Ovary (tissue), 9 donors: ENCODE results near the gene NPW. TPM values are rescaled to one million over a fixed set of nuclear protein-coding genes. Genes with fewer than 3 reads are reported as not detected.
A peak's percentile ranks its signal among the peaks of the same experiment; 100 is the strongest.

Experiments
- DNase-seq, 5 donors: peaks; one replicate each; pipeline ENCODE4 v3.0.0-alpha.2; 2019 to 2020
- H3K27ac ChIP-seq, 2 donors: fragments of 200-600 bp; one replicate each; pipeline versions ENCODE4 v1.5.1 to v1.8.0; 2019 to 2022
- H3K27me3 ChIP-seq: fragments of 200-600 bp; one replicate; pipeline ENCODE4 v1.8.0; 2022
- H3K36me3 ChIP-seq: fragments of 200-600 bp; sonication (generic); one replicate; pipeline ENCODE4 v1.5.1; 2019
- H3K4me1 ChIP-seq: one replicate; pipeline ENCODE4 v1.8.1; 2013; ENCODE audit warnings: mild to moderate bottlenecking, moderate library complexity; ENCODE audit not compliant: insufficient read depth
- H3K4me3 ChIP-seq: fragments of 200-600 bp; sonication (generic); one replicate; pipeline ENCODE4 v1.5.1; 2017
- H3K9me3 ChIP-seq, 2 donors: fragments of 200-600 bp in 1 of 2; sonication (generic) in 1 of 2; one replicate each; pipeline versions ENCODE4 v1.5.1 to v1.8.1; 2013 to 2019; ENCODE audit warnings: mild to moderate bottlenecking in 1 of 2, moderate library complexity in 1 of 2
- EP300 ChIP-seq: sonication (generic); formaldehyde crosslinking; IDR thresholded peaks from one replicate; pipeline ENCODE4 v1.6.1; 2017; ENCODE audit warnings: antibody characterized with exemption
- POLR2A ChIP-seq: fragments of 450-650 bp; IDR thresholded peaks from one replicate; pipeline ENCODE4 v1.6.1; 2017; ENCODE audit warnings: antibody characterized with exemption, mild to moderate bottlenecking, moderate library complexity
- WGBS, 3 donors: extraction: QIAGEN DNeasy Blood & Tissue Kit in 1 of 3; methylation state at CpG; one replicate each; pipeline versions ENCODE4 v1.1.5 to v1.1.7; 2013 to 2017; 5-methylcytosine and 5-hydroxymethylcytosine counted together
- intact Hi-C, 4 donors: fragments of 100-400 bp; cut with DNase I; formaldehyde crosslinking; loops; one replicate each; pipeline versions ENCODE4 v1.11.0 to v1.15.1; 2022 to 2023
- polyA plus RNA-seq, 2 donors: library from polyadenylated mRNA; stranded (reverse); fragments of 200-250 nt in 1 of 2; fragments of 350-450 nt in 1 of 2; fragmentation: Illumina TruSeq in 1 of 2; extraction: RNeasy Lipid Tissue Mini Kit (QIAGEN cat#74804) in 1 of 2; gene quantifications; one replicate each; pipeline ENCODE4 v1.2.3, GENCODE V29; 2013 to 2014
- total RNA-seq, 7 donors: library from RNA; depleted of rRNA in 2 of 7; stranded (reverse); fragments of >200 nt in 2 of 7; fragmentation: NEBNext Ultra II Directional in 3 of 7; extraction: Animal tissue kit (Norgen Biotek cat#: 25700) in 3 of 7; gene quantifications; one replicate each; pipeline versions ENCODE4 v1.1.0 to v1.2.4, GENCODE V29; 2016 to 2023
- TF ChIP-seq, protein P1 (sequence below), 3 donors: fragments of 450-650 bp in 2 of 3; fragments of 200-600 bp in 1 of 3; IDR thresholded peaks; one replicate each; pipeline versions ENCODE4 v1.5.1 to v1.8.0; 2016 to 2022; ENCODE audit warnings: antibody characterized with exemption in 3 of 3, mild to moderate bottlenecking in 1 of 3
- donor health status: DM: no; HTN: no; CAD: no; lungs with moderate emphysema.
- donor health status: DM: no; HTN: no; CAD: no.
- donor health status: Bipolar disorder and iron deficiency.
- donor health status: DM: yes; HTN: yes; CAD: no.
- donor health status: DM: no; HTN: no; CAD: no.
- donor health status: DM: yes; HTN: yes; CAD: no.

Gene NPW
- total and polyA plus RNA-seq, 9 donors, result 0.17 to 1.1 (median 0.62) TPM; not detected in 5

DNA sequence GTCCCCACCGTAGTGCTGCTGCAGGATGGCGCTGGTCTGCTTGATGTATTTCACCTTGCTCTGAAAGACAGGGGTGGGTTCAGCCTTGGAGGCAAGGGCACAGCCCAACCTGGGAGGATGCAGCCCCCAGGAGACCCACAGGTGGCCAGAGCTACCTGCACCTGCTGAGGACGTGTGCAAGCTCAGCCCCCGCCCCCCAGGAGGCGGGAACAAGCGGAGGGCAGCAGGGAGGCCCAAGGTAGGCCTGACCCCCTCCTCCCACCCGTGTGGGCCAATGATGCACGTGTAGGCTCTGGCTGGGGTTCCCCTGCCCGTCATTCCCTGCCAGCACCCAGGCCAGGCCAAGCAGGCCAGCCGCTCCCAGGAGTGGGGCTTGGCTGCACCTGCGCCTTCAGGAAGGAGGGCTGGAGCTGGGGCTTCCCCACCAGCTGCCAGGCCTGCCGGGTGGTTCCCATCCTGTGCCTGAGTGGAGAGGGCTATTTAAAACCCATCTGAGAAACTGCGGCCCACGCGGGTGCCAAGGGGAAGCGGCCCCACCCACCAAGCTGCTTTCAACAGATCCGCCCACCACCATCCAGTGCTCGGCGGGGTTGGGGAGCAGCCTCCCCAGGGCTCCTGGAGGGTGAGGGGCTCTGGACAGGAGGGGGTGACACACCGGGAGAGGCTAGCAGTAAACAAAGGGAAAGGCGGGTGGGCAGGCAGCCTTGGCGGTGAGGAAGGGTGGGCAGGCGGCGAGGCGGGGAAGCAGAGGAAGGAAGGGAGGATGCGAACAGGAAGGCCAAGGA, 24.3 kb downstream of the NPW start:
- intact Hi-C loops, result no loop called here
- Histone ChIP-seq H3K9me3 (no peaks in the 10 kb centered on the region), H3K27me3 (no peaks in the 10 kb centered on the region), H3K27ac (peak overlapping the region in 1 of 2 donors; percentile 32), H3K4me1 (peaks cover 34% of the 10 kb centered on the region), H3K4me3 (no peak overlapping the region), H3K36me3 (no peaks in the 10 kb centered on the region)
- WGBS, 3 donors, result 73 to 83% (median 75%) methylated on average over 24 to 26 of the region's 26 CpGs
- TF ChIP-seq POLR2A (no peak), EP300 (no peak)
- TF ChIP-seq, protein P1, sequence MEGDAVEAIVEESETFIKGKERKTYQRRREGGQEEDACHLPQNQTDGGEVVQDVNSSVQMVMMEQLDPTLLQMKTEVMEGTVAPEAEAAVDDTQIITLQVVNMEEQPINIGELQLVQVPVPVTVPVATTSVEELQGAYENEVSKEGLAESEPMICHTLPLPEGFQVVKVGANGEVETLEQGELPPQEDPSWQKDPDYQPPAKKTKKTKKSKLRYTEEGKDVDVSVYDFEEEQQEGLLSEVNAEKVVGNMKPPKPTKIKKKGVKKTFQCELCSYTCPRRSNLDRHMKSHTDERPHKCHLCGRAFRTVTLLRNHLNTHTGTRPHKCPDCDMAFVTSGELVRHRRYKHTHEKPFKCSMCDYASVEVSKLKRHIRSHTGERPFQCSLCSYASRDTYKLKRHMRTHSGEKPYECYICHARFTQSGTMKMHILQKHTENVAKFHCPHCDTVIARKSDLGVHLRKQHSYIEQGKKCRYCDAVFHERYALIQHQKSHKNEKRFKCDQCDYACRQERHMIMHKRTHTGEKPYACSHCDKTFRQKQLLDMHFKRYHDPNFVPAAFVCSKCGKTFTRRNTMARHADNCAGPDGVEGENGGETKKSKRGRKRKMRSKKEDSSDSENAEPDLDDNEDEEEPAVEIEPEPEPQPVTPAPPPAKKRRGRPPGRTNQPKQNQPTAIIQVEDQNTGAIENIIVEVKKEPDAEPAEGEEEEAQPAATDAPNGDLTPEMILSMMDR (IDR thresholded peaks at IDR 0.05), result no peak
- no peak for DNase-seq

DNA sequence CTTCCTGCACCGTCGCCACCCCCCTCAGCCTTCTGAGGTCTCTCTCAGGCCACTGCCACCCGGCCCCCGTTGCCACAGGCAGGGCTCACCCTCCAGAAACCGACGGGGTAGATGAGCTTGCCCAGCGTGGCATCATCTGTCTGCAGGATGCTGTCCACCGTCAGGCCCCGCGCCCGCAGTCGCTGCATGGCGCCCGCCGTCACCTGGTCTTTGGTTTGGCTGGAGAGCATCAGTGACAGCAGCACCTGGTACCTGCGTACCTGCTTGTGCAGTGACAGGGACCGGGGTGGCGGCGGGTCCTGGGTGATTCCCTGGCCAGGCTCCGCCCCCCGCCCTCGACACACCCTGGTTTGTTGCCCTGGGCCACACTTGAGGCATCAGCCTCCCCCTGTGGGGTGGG, 25.0 kb downstream of the NPW start:
- 85 to 95% (median 93%) methylated on average over 22 of the region's 22 CpGs for WGBS, 3 donors
- intact Hi-C loops, result no loop called here

DNA sequence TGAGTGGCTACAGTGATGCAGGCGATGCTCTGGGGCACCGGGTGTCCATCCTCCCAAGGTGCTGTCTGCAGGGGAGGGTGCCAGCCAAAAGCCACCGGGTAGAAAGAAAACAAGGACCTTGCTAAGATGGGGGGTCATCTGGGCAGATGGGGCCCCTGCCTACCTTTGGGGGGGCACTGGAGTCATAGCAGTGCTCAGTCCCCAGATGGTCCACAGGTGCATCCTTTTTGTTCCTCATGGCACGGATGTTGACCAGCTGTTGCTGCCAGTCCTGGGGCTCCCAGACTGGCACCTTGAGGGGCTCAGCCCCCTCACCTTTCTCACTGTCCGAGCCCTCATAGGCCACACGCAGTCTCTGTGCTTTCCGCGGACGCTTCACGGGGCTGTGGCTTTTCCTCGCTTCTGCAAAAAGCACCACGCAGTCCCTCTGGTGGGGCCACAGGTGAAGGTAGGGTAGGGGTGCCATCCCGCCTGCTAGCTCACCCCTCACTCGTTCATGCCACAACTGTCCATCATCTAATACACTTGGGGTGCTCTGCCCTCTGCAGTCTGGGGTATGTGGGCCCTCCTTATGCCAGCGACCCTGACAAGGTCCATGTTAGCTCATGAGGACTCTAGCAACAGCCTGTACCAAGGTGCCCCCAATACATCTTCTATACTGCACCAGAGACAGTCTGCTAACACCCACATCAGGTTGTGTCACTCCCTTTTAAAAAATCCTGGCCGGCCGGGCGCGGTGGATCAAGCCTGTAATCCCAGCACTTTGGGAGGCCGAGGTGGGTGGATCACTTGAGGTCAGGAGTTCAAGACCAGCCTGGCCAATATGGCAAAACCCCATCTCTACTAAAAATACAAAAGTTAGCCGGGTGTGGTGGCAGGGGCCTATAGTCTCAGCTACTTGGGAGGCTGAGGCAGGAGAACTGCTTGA, 26.6 kb downstream of the NPW start:
- TF ChIP-seq EP300, result no peak
- Histone ChIP-seq H3K27me3 (no peaks in the 10 kb centered on the region), H3K27ac (peak overlapping the region in 1 of 2 donors; percentile 70), H3K36me3 (no peaks in the 10 kb centered on the region), H3K4me1 (peaks cover 18% of the 10 kb centered on the region), H3K4me3 (no peak overlapping the region), H3K9me3 (no peaks in the 10 kb centered on the region)
- 82 to 86% (median 84%) methylated on average over 21 of the region's 21 CpGs for WGBS, 3 donors
- DNase-seq, result no peak
- intact Hi-C loops, result no loop called here

More for the DNA sequence above, 25.0 kb downstream of the NPW start:
- TF ChIP-seq EP300 (no peak), POLR2A (no peak)
- TF ChIP-seq, protein P1 (IDR thresholded peaks at IDR 0.05), result no peak
- H3K27ac ChIP-seq, result no peak overlapping the region
- no peaks in the 10 kb centered on the region for H3K9me3 ChIP-seq
- H3K4me1 ChIP-seq, result peaks cover 31% of the 10 kb centered on the region
- H3K4me3 ChIP-seq, result no peak overlapping the region
- H3K36me3 ChIP-seq, result no peaks in the 10 kb centered on the region
- no peaks in the 10 kb centered on the region for H3K27me3 ChIP-seq
- no peak for DNase-seq

DNA sequence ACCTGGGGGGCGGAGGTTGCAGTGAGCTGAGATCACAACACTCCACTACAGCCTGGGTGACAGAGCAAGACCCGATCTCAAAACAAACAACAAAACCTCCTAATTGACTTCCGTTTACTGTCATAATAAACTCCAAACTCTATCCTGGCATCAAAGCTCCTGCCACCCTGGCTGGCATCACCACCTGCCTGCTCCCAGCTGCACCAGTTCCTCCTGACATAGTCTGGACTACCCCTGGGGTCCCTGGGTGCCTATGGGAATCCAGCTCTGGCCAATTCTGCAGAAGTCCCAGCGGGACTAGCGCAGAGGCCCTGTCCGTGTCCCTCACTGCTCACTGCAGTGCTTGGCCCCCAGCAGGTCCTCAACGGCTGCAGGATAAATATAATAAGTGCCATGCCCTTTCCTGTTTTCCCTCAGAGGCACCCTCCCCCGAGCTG, 27.3 kb downstream of the NPW start:
- TF ChIP-seq POLR2A (no peak), EP300 (no peak)
- TF ChIP-seq, protein P1 (IDR thresholded peaks at IDR 0.05), result no peak
- intact Hi-C loops, result no loop called here
- DNase-seq, result no peak
- Histone ChIP-seq H3K27ac (peak overlapping the region in 1 of 2 donors; percentile 70), H3K36me3 (no peaks in the 10 kb centered on the region), H3K4me3 (peak overlapping the region; percentile 63), H3K9me3 (no peaks in the 10 kb centered on the region), H3K27me3 (no peaks in the 10 kb centered on the region), H3K4me1 (peaks cover 18% of the 10 kb centered on the region)
- 19 to 20% (median 20%) methylated on average over 8 of the region's 8 CpGs for WGBS, 3 donors
